NCI-H446 treated with DMSO at 0.1 percent for 48 hours (cell line): ENCODE results near the gene DOK7.

Experiments used
- DNase-seq: peaks from one replicate; lab custom pipeline; 2025; lab: John Stamatoyannopoulos, UW

Gene DOK7

DNA sequence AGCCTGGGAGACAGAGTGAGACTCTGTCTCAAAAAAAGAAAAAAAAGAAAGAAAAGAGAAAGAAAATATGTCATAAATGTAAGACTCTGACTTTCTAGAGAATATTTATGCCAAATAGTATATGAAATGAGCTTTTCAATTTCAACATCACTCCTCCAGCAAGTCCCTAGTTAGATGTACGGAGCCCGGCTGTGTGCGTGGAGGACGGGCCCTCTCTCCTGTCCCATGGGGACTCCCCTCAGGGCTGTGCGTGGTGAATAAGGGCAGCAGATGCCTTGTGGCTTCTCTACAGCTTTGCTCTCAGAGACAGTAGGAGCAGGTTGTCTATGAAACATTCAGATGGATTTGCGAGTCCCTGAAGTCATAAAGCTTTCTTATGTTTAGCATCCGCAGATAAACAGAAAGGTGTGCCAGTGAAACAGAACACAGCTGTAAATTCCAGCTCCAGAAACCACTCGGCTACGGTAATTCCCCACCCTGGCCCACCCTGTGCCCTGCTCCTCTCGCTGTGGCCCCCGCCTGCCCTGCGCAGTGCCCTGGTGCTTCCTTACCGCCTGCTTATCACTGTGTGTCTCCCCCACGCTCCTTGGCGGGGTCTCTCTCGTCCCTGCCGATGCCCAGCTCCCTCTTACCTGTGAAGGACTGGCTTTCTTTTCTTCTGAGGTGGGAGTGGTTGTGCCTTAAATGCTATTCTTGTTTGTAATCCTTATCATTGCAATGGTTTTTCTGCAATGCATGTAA lies 35.2 kb upstream of the DOK7 start:
- DNase-seq = no peak

- no peak for DNase-seq
Measured at GRCh38 chr4:3429651-3430050, 33.5 kb upstream of the DOK7 start.

DNA sequence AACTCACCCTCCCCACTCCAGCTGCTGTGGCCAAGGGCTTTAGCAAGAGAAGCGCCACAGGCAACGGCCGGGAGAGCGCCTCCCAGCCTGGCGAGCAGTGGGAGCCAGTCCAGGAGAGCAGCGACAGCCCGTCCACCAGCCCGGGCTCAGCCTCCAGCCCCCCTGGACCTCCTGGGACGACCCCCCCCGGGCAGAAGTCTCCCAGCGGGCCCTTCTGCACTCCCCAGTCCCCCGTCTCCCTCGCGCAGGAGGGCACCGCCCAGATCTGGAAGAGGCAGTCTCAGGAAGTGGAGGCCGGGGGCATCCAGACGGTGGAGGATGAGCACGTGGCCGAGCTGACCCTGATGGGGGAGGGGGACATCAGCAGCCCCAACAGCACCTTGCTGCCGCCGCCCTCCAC lies 32.6 kb upstream of the DOK7 start:
- DNase-seq = no peak

DNA sequence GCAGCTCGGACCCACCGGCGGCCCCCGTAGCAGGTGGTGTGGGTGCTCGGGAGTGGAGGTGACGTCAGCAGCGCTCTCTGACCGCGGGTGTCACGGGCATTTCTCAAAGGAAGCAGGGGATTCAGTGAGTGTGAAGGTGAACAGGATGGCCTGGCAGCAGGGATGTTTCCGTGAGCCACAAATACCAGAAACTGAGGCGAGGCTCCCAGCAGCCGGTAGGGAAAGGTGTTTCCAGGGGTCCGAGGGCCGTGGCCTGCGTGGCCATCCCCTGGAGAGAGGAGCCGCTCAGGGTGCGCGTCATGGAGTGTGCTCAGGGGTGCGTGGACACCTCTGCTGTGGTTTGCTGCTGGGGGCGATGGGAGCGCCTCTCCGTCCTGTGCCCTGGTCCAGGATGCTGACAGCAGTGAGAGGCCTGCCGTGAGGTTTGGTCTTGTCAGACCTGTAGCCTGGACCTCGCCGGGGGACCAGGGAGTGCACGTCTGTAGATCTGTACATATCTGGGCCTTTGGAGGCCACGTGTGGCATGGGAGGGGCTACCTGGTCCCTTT lies 31.6 kb upstream of the DOK7 start:
- DNase-seq = no peak

DNA sequence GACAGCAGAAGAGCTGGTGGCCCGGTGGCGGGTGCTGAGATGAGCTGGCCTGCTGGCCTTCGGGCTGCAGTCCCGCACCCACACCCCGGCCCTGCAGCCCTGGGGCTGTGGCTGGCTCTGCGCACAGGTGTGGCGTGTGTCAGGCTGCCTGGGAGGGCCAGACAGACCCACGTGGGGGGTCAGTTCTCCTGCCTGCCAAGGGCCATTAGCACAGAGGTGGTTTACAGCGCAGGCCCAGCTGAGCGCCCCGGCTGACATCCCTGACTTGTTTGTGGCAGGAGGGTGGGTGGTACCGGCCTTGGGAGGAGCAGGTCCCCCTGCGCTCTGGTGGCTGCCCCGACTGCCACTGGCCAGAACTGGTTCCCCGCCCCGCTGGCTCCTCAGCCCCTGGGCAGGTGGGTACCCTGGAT lies 30.7 kb upstream of the DOK7 start:
- no peak for DNase-seq

- no peak for DNase-seq
Measured at GRCh38 chr4:3433138-3433869, 29.8 kb upstream of the DOK7 start.

- no peak for DNase-seq
Measured at GRCh38 chr4:3434881-3435685, 28.0 kb upstream of the DOK7 start.

- DNase-seq = no peak
Measured at GRCh38 chr4:3435686-3435956, 27.5 kb upstream of the DOK7 start.

DNA sequence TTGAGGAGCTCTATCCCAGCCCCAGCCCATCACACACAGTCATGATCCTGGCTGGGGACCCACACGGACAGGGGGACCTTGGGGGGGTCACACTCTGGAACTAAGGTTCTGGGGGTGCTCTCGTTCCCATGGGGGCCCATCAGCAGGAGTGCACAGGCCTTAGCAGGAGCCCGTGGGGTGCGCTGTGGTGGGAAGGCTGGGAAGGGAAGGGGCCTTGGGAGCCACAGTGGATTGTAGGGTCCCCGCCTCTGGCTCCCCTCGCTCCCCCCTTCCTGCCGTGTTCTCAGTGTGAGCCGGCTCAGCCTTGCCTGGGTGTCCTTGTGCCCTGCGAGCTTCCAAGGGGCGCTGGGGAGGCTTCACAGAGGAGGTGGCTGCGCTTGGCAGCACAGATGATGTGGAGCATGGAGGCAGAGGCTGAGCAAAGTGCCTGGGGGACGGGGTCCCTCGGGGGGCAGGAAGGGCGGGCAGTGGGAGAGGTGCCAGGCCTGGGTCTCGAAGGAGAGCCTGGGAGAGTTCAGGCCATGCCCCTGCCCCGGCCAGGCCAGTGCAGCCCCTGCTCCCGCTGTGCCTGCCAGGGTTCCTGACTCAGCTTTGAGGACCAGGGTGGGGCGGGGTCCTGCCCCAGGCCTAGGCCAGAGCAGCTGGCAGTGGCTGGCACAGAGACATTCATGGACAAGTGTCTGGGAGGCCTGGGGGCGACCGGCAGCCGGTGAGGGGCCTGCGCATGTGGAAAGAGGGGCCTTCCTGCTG lies 26.9 kb upstream of the DOK7 start:
- no peak for DNase-seq

- peak; percentile 45 for DNase-seq
Measured at GRCh38 chr4:3436798-3437581, 26.1 kb upstream of the DOK7 start.

- no peak for DNase-seq
Measured at GRCh38 chr4:3437582-3437936, 25.5 kb upstream of the DOK7 start.

DNA sequence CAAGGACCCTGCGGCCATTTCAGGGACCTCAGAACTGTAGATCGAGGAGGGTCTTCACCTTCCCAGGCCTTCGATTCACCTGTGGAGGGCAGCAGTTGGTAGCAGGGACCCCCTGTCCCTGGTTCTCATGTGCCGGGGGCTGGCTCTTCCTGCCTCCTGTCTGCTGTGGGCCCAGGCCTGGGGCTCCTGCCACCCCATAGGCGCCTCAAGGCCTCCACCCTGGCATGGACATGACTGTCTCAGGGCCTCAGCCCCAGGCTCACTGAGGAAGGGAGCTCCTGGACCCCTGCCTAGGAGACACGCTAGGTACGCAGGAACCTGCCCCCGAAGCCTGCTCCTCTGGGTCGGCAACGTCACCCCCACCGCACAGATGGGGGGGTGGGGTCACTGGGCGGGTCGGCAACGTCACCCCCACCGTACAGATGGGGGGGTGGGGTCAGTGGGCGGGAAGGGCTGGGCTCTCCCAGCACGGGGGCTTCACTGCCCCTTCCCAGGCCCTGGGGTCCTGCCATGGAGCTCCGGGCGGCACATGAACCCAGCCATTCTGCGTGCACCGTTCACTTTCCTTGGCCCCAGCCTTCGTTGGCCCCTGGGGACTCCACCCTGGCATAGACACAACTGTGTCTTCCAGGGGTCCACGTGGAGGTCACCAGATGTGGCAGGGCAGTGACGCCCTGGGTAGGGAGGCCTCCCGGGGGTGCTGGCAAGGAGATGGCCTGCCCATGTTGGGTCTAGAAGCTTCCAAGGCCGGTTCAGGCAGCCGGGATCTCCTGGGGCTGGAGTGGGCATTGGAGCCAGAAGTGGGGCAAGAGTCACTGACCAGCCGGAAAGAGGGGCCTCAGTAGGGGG lies 24.9 kb upstream of the DOK7 start:
- no peak for DNase-seq

GRCh38 chr4:3438847-3439180 lies 24.3 kb upstream of the DOK7 start:
- DNase-seq = no peak

DNA sequence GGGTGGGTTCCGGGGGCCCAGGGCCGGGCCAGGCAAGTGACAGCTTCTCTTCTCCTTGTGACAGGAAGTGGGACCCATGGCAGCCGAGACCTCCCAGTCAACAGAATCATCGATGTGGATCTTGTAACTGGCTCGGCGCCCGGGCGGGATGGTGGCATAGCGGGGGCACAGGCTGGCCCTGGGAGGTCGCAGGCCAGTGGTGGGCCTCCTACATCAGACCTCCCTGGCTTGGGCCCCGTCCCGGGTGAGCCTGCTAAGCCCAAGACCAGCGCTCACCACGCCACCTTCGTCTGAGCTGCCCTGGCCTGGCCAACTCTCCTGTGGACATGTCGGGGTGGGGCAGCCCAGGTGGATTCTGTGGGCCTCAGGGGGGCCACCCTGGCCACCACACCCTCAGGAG lies 23.7 kb upstream of the DOK7 start:
- no peak for DNase-seq

DNA sequence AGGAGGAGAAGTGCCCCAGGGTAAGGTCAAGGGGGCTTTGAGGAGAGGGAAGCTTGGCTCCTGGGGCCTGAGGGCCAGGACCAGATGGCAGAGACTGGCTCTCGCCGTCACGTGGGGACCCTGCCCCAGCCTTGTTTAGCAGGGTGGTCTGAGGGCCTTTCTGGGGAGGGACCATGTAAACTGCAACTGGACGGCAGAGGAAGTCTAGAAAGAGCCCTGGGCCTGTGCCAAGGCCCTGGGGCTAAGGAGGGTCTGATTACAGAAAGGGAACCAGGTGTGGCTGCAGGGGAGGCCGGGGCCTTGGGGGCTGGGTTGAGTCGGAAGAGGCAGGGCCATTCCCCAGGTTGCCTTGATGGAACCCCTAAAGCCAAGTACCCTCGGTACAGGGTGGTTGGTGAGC lies 23.1 kb upstream of the DOK7 start:
- DNase-seq = no peak

DNA sequence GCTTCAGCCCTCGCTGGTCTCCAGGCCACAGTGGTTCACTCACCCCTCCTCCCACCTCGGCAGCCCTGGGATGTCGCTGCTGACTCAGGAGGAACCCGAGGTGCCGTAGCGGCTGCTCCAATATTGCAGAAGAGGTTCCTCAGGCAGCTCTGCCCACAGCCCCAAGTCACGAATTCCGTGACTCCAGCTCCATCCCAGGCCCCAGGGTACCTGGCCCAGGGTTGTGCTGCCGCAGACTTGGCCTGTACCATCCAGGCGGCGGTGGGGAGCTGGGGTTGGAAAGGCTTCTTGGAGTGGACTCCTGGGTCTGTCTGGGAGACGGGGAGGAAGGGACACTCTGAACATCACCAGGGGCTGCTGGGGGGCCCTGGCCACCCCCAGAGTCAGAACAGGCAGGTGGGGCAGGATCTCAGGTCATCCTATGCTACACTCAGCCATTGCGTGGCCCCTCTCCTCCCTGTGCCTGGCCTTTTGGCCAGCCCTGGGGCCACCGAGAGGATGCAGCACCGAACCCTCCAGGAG lies 22.1 kb upstream of the DOK7 start:
- no peak for DNase-seq

- DNase-seq = no peak
Measured at GRCh38 chr4:3441501-3442459, 21.3 kb upstream of the DOK7 start, which contains the start of gene HGFAC. Gene HGFAC (plus strand): TSS chr4:3441968. CDS start chr4:3442002, 34 bp downstream.

GRCh38 chr4:3442460-3442958 lies 20.6 kb upstream of the DOK7 start:
- no peak for DNase-seq
